Measurements from ENCODE around the gene SLAMF7.
"Not testable (repeated sequence)": the region's sequence is repeated elsewhere in the genome, so short reads cannot be mapped to it uniquely, and the experiment has no call there.

The SLAMF7 gene

GRCh38 chr1:160778976-160779375, 39.9 kb downstream of the SLAMF7 start:
- no peak for DNase-seq

- DNase-seq: peak; percentile 78
Measured at GRCh38 chr1:160779626-160780397, 40.8 kb downstream of the SLAMF7 start.

- no peak for DNase-seq
Measured at GRCh38 chr1:160780398-160780755, 41.3 kb downstream of the SLAMF7 start.

GRCh38 chr1:160781186-160781766, 42.2 kb downstream of the SLAMF7 start:
- no peak for DNase-seq

GRCh38 chr1:160781914-160782689, 43.1 kb downstream of the SLAMF7 start:
- peak; percentile 64 for DNase-seq

GRCh38 chr1:160782988-160783765, 44.1 kb downstream of the SLAMF7 start:
- not testable (repeated sequence) for DNase-seq

GRCh38 chr1:160789051-160789701, 50.1 kb downstream of the SLAMF7 start:
- no peak for DNase-seq

GRCh38 chr1:160789702-160790611, 50.9 kb downstream of the SLAMF7 start:
- DNase-seq: no peak

GRCh38 chr1:160794376-160794775, 55.3 kb downstream of the SLAMF7 start:
- no peak for DNase-seq

- peak; percentile 91 for DNase-seq
Measured at GRCh38 chr1:160795951-160796383, 56.9 kb downstream of the SLAMF7 start, which contains the start of gene LY9. Gene LY9 (plus strand): TSS chr1:160796174. CDS start chr1:160796188, 14 bp downstream.

- DNase-seq: no peak
Measured at GRCh38 chr1:160797271-160797709, 58.2 kb downstream of the SLAMF7 start.

GRCh38 chr1:160797861-160798273, 58.8 kb downstream of the SLAMF7 start:
- DNase-seq: peak; percentile 85

- no peak for DNase-seq
Measured at GRCh38 chr1:160798439-160798838, 59.4 kb downstream of the SLAMF7 start.

GRCh38 chr1:160799641-160800040, 60.6 kb downstream of the SLAMF7 start:
- DNase-seq: no peak

GRCh38 chr1:160800142-160800541, 61.1 kb downstream of the SLAMF7 start:
- DNase-seq: no peak

GRCh38 chr1:160800645-160801408, 61.8 kb downstream of the SLAMF7 start:
- no peak for DNase-seq

GRCh38 chr1:160801836-160802580, 63.0 kb downstream of the SLAMF7 start:
- no peak for DNase-seq

All from activated effector memory CD4-positive, alpha-beta T cell treated with anti-CD3 and anti-CD28 coated beads, Interleukin-2, amount 50 U/mL, for 16 hours (primary cell).